ENCODE data around the gene SGK1. TPM values are rescaled to one million over a fixed set of nuclear protein-coding genes. Genes with fewer than 3 reads are reported as not detected.
A peak's percentile ranks its signal among the peaks of the same experiment; 100 is the strongest.

The SGK1 gene
- total RNA-seq = 25.8 TPM
- long read RNA-seq, transcript SGK1-205 (12 exons, 2,686 nt) = minor isoform, 9 of 43 reads
- long read RNA-seq, transcript SGK1-203 (11 exons, 2,414 nt) = minor isoform, 10 of 43 reads
- long read RNA-seq, transcript SGK1-201 (12 exons, 2,401 nt) = major isoform, 17 of 43 reads
- long read RNA-seq, partial matches to known transcripts = 5 of 43 reads
- long read RNA-seq, other reads (novel, unspliced or antisense) = 1 of 43 reads

- DNase-seq = no peak
- H3K9me3 ChIP-seq (replicated peaks) = no peaks in the 10 kb centered on the region
- TF ChIP-seq CTCF (IDR thresholded peaks at IDR 0.05; ENCODE audit: borderline replicate concordance) = peak; percentile 14
- H3K27me3 ChIP-seq (ENCODE audit: low read depth) = peaks cover 27% of the 10 kb centered on the region
- H3K36me3 ChIP-seq = no peaks in the 10 kb centered on the region
- H3K4me1 ChIP-seq = peaks cover 21% of the 10 kb centered on the region
- peak within 1 kb of the TSS; percentile 75 for H3K4me3 ChIP-seq
- intact Hi-C loops (cut with micrococcal nuclease) = no loop called here
- H3K27ac ChIP-seq (replicated peaks) = peak within 1 kb of the TSS; percentile 66
Observed at GRCh38 chr6:134317471-134318131, at the start of gene SGK1. Gene SGK1 (minus strand): TSS chr6:134318112. CDS start chr6:134317460, 652 bp downstream.

GRCh38 chr6:134363323-134364039, 45.6 kb upstream of the SGK1 start:
- Histone ChIP-seq H3K9me3 (replicated peaks) (no peaks in the 10 kb centered on the region), H3K36me3 (no peaks in the 10 kb centered on the region), H3K4me3 (no peak overlapping the region), H3K4me1 (peaks cover 3% of the 10 kb centered on the region), H3K27me3 (ENCODE audit: low read depth) (no peaks in the 10 kb centered on the region), H3K27ac (replicated peaks) (no peak overlapping the region)
- intact Hi-C loops (cut with micrococcal nuclease) = no loop called here
- DNase-seq = no peak
- no peak for TF ChIP-seq CTCF (IDR thresholded peaks at IDR 0.05; ENCODE audit: borderline replicate concordance)

- no peak for TF ChIP-seq CTCF (IDR thresholded peaks at IDR 0.05; ENCODE audit: borderline replicate concordance)
- Histone ChIP-seq H3K4me3 (no peak overlapping the region), H3K9me3 (replicated peaks) (no peaks in the 10 kb centered on the region), H3K4me1 (peaks cover 8% of the 10 kb centered on the region), H3K36me3 (no peaks in the 10 kb centered on the region), H3K27me3 (ENCODE audit: low read depth) (no peaks in the 10 kb centered on the region), H3K27ac (replicated peaks) (no peak overlapping the region)
- intact Hi-C loops (cut with micrococcal nuclease) = no loop called here
- no peak for DNase-seq
Observed at GRCh38 chr6:134361011-134361410, 43.1 kb upstream of the SGK1 start.

- H3K27me3 ChIP-seq (ENCODE audit: low read depth) = no peaks in the 10 kb centered on the region
- H3K27ac ChIP-seq (replicated peaks) = peak overlapping the region; percentile 68
- H3K4me1 ChIP-seq = peaks cover 8% of the 10 kb centered on the region
- no peaks in the 10 kb centered on the region for H3K9me3 ChIP-seq (replicated peaks)
- intact Hi-C loops (cut with micrococcal nuclease) = no loop called here
- no peaks in the 10 kb centered on the region for H3K36me3 ChIP-seq
- TF ChIP-seq CTCF (IDR thresholded peaks at IDR 0.05; ENCODE audit: borderline replicate concordance) = no peak
- H3K4me3 ChIP-seq = no peak overlapping the region
- DNase-seq = no peak
Observed at GRCh38 chr6:134359302-134359701, 41.4 kb upstream of the SGK1 start.

- Histone ChIP-seq H3K9me3 (replicated peaks) (no peaks in the 10 kb centered on the region), H3K27ac (replicated peaks) (peak overlapping the region; percentile 68), H3K36me3 (no peaks in the 10 kb centered on the region), H3K4me3 (no peak overlapping the region), H3K4me1 (peaks cover 8% of the 10 kb centered on the region), H3K27me3 (ENCODE audit: low read depth) (no peaks in the 10 kb centered on the region)
- intact Hi-C loops (cut with micrococcal nuclease) = no loop called here
- DNase-seq = no peak
- TF ChIP-seq CTCF (IDR thresholded peaks at IDR 0.05; ENCODE audit: borderline replicate concordance) = no peak
Observed at GRCh38 chr6:134358320-134358719, 40.4 kb upstream of the SGK1 start.

Measured in left ventricle myocardium inferior (tissue), 1 donor.